Upper lobe of left lung (tissue), 4 donors: ENCODE measurements around the gene MAGEA9B.

Experiments
- POLR2A ChIP-seq, 4 donors: fragments of 450-650 bp; IDR thresholded peaks; one replicate each; pipeline ENCODE4 v1.5.1; 2016 to 2017; ENCODE audit warnings: antibody characterized with exemption in 4 of 4, mild to moderate bottlenecking in 2 of 4
- TF ChIP-seq, protein P1 (sequence below), 6 experiments: fragments of 450-650 bp in 4 of 6; fragments of 200-600 bp in 2 of 6; sonication (generic) in 2 of 6; IDR thresholded peaks; one replicate each; pipeline ENCODE4 v1.5.1; 2016 to 2019; ENCODE audit warnings: antibody characterized with exemption in 6 of 6

DNA sequence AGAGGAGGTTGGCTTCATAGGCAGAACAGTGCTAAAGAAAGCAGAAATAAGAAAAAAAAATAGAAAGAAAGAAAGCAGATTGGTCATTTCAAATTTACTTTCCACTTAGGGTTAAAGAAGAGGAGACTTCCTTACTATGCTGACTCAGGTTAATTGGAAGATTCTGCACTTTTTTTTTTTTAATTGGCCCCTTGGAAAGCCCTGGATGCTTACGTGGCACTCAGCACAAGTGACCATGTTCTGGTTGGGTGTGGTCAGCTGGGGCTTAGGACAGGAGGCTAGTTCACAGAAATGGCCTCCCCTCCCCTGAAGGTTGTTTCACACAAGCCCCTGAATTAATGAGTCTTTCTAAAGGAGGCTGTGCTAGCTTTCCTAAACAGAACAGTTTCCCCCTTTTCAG, 14.5 kb downstream of the MAGEA9B start:
- TF ChIP-seq, protein P1, sequence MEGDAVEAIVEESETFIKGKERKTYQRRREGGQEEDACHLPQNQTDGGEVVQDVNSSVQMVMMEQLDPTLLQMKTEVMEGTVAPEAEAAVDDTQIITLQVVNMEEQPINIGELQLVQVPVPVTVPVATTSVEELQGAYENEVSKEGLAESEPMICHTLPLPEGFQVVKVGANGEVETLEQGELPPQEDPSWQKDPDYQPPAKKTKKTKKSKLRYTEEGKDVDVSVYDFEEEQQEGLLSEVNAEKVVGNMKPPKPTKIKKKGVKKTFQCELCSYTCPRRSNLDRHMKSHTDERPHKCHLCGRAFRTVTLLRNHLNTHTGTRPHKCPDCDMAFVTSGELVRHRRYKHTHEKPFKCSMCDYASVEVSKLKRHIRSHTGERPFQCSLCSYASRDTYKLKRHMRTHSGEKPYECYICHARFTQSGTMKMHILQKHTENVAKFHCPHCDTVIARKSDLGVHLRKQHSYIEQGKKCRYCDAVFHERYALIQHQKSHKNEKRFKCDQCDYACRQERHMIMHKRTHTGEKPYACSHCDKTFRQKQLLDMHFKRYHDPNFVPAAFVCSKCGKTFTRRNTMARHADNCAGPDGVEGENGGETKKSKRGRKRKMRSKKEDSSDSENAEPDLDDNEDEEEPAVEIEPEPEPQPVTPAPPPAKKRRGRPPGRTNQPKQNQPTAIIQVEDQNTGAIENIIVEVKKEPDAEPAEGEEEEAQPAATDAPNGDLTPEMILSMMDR (IDR thresholded peaks at IDR 0.05): no peak
- TF ChIP-seq POLR2A (IDR thresholded peaks at IDR 0.05): no peak
